Stimulated activated CD4-positive, alpha-beta T cell treated with anti-CD3 and anti-CD28 coated beads, Interleukin-15, amount 100 ng/mL, for 48 hours (primary cell): ENCODE data around the gene ACVRL1.

Source experiments
- DNase-seq, 2 donors: peaks; one replicate each; pipeline ENCODE4 v3.0.0-alpha.2; 2020; ENCODE audit warnings: low read depth in 2 of 2

ACVRL1 gene

GRCh38 chr12:51907083-51907855 lies at the start of gene ACVRL1:
TSS of gene ACVRL1 (plus strand) at chr12:51907504. CDS start at chr12:51912475, 4,971 bp downstream.
- no peak for DNase-seq

- no peak for DNase-seq
These were observed 46.3 kb upstream of the ACVRL1 start for GRCh38 chr12:51860986-51861385.

DNA sequence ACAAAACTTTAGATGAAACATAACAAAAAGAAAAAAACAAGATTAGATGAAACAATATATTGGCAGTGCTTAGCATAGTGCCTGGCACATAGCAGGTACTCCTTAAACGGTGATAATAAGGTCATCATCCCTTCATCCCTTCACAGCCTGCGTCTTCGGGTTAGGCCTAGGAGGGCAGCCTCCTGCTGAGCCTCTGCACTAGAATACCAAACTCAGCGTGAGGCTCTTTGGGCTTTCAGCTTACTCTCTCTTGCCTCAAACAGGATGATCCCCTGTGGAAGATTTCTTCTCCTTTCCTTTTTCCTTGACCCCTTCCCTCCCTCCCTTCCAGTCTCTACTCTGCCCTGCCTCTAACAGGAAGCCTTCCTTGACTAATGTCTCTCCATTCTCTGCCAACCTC lies 44.4 kb upstream of the ACVRL1 start:
- DNase-seq, result no peak

DNA sequence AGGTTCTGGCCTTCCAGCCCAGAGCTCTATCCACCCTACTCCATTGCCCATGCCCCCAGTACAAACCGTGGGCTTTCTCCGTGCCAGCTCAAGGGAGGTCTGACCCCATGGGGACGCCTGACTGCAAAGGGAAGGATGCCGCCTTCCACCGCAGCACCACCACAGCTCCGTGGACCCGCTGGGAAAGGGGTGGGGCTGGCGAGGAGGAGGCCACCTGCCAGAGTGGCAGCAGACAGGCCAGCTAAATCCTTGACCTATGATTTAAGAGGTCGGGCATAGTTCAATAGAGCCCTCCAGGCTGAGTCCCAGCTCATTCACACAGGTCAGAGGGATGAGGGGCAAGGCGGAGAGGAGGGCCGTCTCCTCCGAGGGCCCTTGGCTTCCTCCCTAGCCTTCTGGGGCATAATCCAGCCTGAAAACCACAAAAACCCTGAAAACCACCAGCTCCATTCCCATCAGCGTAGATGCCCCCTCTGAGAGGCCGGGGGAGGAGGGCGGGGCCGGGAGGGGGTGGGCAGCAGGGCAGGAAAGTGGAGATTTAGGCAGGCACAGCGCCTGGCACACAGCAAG lies 43.9 kb upstream of the ACVRL1 start:
- no peak for DNase-seq

DNA sequence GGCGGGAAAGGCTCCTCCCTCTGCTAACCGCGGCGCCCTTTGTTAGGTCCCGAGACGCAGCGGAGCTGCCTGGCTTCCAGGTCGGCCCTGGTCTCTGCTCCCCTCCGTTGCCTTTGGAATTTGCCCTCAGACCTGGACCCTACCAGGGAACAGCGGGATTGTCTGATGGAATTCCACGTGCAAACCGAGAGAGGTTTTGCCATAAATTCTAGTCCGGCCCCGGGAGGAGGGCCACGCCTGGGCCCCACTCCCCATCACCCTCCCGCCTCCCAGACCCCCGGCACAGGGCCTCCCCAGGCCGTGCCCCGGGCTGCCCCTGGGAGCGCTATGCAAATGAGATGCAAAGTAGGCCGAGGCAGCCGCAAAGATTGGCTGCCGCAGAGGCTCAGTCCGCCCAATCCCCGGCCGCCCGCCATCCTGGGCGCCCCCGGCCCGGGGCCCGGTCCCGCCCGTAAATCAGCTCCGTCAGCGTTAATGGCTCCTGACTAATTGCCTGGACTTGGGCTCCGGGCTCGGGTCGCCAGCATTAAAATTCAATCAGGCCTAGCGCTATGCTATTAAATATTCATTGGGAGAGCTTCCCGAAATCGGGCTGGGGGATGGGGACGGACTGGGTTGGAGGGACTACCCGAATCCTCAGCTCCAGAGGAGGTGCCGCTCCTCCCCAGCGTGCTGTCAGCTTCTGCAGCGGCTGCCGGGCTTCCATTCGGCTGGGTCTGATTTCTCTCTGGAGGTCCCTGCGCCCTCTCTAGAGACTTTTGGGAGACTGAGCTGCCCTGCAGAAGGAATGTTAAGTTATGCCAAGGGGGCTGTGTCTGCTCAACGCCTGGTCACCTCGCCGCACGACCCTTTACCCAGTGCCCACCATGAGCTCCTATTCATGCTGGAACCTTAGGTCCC lies 43.1 kb upstream of the ACVRL1 start:
- peak in 1 of 2 donors; percentile 26 for DNase-seq

DNA sequence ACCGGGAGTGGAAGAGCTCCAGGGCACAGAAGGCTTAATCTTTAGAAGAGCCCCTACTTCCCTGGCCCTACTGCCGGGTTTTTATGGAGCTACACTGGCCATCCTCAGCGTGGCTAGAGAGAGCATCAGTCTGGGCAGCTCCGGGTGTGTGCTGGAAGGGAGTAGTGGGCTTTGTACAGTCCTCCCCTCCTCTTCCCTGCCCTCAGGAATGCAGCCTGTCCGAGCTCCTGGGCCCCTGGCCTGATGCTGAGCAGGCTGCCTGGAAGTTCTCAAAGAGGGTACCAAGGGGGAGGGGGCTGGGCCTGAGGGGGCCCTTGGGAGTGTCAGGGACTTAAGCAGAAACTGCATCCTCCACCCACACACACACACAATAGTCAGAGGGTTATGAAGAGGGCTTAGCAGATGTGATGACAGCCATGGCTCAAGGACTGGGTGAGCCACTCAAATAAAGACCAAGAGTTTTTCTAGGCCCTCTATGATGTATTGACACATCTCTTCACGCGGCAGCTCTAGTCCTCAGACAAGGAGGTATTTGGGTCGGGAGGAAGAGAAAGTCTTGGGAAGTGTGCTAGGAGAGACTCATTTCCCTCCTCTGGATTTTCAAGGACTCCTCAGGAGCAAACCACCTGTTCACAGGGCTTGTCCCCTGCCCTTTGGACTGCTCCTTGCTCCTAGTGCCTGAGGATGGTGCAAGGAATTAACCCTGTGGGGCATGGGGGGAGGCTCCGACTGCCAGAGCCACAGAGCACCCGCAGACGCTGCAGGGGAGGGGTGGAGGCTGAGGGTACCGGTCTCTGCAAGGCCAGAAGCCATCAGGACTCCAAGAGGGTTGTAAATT lies 42.3 kb upstream of the ACVRL1 start:
- no peak for DNase-seq

DNA sequence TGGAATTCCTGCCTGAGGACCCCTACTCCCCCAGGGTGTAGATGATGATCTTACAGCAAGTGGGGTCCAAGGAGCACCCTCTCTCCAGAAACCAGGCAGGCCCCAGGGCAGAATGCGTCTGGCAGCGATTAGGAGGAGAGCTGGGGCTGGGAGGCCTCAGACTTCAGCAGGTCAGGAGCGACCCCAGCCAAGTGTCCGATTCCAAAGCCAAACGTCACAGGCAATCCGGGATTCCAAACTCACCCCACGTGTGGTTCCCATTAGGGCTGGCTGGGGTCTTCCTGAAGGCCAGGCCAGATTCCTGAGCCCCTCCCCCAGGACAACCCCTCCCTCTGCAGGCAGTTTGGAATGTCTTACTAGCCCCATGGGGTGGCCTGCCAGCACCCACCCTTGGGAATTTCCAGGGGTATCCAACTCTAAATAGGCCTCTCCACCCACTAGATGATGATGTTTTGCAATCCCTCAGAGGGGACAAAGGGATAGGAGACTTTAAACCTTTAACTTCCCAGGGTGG lies 41.5 kb upstream of the ACVRL1 start:
- no peak for DNase-seq

DNA sequence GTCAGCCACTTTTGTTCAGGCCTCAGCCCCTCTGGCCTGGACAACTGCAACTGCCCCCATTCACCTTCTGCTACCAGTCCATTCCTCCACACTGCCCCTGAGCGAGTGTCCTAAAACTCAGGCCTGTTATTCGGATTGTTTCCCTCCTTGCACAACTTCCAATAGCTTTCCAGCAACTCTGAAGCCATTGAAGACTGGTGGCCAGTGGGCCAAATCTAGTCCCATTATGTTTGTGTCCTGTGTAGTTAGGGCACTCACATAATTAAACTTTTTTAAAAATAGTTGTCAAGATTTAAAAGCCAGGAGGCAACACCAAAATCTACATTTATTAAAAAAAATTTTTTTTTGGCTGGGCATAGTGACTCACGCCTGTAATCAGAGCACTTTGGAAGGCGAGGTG lies 41.0 kb upstream of the ACVRL1 start:
- no peak for DNase-seq

GRCh38 chr12:51866762-51867161 lies 40.5 kb upstream of the ACVRL1 start:
- DNase-seq, result no peak

DNA sequence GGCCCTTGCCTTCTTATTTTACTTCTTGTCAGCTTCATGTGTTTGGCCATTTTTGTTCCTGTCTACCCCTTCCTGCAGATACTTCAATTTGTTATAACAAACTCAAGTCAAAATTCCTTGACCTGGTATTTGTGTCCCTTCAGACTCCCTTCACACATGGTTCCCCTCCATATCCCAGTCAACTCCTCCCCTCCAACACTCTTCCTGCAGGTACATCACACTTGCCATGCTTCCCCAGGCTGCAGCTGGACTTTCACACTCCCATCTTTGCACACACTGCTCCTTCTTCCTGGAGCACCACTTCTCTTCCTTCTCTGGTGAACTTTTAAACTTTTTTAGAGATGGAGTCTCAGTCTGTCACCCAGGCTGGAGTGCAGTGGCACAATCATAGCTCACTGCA lies 39.9 kb upstream of the ACVRL1 start:
- DNase-seq, result no peak

DNA sequence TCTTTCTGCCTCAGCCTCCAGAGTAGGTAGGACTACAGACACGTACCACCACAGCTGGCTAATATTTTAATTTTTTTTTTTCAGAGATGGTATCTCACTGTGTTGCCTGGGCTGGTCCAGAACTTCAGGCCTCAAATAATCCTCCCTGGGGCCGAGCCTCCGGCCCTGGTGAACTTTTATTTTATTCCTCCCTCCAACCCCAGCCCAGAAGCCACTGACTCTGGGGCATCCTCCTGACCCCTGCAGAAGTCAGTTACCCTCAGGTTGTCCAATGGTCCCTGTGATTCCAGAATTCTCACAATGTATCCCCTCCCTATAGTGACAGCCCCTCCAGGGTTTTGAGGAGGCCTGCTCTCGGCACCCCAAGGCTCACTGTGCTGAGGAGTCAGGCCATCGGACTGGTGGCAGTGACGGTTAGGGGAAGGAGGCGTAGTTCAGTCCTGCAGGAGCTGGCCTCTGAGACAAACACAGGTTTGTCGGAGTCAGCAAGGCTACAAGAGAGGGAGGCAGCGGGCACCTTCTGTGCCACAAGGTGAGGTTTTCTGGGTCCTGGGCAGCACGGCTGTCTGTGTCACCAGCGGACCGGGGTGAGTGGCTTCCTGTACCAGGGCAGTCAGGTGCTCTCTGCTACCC lies 39.4 kb upstream of the ACVRL1 start:
- no peak for DNase-seq

- DNase-seq, result no peak
These were observed 38.3 kb upstream of the ACVRL1 start for GRCh38 chr12:51868821-51869495.

DNA sequence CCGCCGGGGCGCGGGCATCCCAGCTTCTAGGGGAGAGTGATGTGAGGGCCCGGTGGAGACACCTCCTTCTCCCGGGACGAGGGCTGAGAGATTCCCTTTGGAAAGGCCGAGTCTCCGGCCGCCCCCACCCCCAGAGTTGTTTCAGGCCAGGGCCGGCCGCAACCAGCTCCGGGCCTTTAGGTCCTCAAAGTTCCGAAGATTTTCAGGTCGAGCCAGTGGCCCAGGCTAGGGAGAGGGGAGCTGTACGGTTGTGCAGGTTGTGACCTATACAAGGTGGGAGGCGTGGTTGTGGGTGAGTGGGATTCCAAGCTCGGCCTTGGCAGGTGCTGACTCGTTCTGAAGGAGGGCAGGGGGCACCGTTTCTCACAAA lies 37.8 kb upstream of the ACVRL1 start:
- no peak for DNase-seq

- no peak for DNase-seq
These were observed 37.4 kb upstream of the ACVRL1 start for GRCh38 chr12:51869931-51870330.

DNA sequence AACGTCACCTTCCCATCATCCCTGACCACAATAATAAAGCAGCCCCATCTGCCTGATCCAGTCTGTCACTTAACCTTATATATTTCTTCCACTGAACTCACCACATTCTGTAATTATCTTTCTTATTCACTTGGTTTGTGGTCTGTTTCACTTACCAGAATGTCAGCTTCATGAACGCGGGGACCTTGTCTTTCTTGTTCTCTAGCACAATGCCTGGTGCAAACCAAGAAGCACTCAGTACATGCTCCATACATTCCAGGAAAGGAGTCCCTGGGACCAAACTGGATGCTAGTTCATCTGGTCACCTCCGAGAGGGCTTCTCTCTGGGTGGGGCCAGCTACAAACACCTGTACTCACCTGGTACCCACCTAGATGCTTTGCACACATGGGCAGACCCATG lies 36.8 kb upstream of the ACVRL1 start:
- DNase-seq, result no peak

- no peak for DNase-seq
These were observed 36.2 kb upstream of the ACVRL1 start for GRCh38 chr12:51871126-51871525.

DNA sequence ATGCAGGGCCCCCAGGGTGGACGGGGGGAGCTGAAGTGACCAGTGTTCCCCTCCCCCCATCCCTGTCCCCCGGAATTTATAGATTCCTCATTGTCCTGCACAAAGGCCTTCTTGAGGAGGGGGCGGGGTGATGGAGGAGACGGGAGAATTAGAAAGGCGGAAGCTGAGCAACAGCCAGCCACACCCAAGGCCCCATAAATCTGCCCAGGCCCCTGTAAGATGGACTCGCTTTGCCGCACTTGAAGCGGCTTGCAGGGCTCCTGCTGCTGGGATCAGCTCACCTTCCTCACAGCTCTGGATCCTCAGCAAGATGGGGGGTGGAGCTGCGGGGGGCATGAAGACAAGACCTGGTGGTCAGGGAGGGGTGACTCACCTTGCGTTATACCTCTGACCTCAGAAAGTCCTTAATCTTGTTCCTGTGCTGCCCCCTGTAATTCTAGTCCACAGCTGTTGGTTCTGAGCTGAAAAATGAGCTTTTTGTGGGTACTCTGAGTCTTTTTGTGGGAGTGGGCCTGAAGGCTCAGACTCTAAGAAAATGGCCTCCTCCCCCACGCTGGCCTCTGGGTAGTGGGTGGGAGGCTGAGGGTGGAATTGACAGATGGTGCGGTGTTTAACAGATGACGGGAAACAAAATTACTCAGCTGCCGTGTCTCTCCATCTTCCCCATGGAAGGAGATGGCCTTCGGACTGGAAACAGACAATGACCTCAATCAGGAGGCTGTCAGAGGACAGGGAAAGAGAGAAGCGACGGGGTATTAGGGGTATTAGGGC lies 35.2 kb upstream of the ACVRL1 start:
- DNase-seq, result no peak

DNA sequence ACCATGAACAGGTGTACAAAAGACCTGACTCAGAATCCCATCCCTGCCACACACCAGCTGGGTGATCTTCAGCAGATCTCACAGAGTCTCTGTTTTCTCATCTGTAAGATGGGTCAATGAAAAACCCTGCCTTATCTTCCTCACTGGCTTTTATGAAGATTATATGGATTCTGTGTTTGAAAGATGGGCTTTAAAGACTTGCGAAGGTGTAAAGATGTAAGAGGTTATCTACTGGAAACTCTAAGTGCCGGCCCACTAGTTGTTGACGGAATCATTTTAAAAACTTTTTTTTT lies 34.7 kb upstream of the ACVRL1 start:
- DNase-seq, result no peak

DNA sequence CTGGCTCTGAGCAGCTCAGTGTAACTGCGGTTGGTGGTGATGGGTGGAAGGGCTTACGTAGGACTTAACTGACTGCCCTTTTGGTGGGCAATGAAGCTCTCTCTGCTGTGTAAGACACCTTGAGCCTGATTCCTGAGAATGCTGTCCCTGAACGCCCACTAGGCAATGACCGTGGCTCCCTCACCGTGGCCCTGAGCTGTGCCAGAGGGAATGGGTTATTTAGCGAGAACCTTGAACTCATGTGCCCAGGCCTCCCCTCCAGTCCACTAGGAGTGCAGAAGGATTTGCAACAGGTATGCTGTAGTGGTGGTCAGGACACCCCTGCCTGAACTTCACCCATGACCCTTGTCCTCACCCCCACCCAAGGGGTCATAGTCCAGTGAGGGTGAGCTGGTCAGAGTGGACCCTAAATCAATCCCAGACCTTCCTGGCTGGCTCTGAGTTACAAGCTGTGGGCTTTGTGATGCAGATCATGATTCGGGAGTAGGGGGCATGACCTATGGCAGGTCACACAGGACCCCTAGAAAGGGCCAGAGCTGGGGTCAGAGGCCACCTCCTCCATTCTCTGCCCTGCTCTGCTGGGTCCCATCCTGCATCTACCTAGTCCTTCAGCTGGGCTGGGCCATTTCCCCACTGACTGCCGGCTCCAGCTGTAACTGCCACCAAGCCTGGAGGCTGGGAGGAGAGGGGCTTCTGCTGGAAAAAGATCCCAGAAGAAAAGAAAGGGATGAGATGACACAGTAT lies 33.9 kb upstream of the ACVRL1 start:
- no peak for DNase-seq
